Astrocyte of the hippocampus (primary cell): ENCODE measurements around the gene RAD51B.
A peak's percentile ranks its signal among the peaks of the same experiment; 100 is the strongest.

Experiments
- DNase-seq: peaks from one replicate; pipeline ENCODE4 v3.0.0; 2011; ENCODE audit warnings: low read depth, low spot score

Gene RAD51B

DNA sequence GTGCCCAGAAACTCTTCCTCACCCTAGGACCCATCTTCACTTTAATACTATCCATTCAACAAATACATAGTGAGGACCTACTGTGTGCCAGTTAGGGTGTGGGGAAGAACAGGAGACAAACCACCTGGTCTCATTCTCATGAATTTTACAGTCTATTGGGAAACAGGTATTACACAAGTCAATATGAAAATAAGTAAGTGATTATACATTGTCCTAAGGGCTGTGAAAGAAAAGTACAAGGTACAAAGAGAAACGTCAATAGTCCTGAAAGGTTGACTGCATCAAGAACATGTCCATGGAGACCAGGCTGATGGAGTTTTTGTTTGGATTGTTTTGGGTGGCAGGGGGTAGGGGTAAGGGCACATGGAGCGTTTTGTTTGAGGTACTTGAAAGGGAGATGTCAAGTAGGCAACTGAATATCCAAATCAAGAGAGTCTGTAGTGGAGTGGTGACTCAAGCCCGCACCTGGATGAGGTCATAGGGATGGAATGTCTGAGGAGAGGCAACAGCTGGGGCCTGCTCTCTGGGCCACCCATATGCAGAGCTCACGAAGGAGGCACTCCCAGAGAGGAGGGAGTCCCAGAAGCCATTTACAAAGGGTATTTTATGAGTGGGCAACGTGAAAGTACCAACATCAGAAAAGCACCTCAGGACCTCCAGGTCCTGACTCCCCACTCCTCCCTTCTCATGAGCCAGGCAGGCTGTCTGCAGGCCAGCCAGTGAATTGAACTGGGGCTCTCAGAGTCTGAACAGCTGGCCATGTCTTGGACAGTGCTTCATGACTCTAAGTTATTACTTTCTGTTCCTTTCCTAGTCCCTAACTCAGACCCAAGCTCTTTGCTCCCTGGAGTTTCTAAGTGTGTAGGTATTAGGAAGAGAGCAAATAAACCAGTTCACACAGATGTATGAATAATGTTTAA is 701.3 kb downstream of the RAD51B start:
- DNase-seq: no peak

DNA sequence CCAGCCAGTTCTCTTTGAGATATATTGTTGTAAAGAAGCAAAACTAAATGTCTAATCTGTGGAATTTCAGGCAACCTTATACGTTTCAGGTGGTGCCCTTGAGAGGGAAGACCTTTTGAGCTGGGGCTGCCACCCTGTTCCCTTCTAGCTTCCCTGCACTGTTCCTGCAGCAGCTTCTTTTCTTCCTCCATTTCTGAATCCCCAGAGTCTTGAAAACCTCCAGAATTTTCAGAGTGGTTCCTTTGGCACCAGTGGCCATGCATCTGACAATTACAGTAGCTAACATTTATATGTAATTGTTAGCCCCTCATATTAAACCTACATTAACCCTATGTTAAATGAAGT is 702.0 kb downstream of the RAD51B start:
- DNase-seq: no peak

DNA sequence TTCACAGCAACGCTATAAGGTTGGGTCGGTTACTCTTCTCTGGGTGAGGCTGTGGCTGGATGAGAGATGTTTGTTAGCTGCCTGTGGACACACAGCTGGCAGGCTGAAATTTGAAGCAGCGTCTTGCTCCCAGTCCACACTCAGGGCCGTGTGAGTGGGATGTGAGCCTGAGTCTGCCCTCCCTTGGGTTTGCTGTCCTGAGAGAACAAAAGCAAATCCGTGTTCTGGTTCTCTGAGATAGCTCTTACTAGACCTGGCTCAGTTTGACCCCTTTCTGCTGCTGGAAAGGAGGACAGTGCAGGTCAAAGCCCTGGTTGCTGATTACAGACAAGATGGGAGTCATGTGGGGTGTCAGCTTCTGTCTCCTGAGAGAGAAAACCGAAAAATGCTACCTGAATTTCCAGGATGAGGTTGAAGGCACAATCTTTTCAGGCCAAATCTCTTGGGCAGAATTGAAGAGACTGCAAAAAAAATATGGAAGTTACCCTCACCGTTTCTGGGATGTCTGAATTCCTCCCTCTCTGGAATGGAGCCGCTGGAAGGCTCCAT is 702.5 kb downstream of the RAD51B start:
- no peak for DNase-seq

DNA sequence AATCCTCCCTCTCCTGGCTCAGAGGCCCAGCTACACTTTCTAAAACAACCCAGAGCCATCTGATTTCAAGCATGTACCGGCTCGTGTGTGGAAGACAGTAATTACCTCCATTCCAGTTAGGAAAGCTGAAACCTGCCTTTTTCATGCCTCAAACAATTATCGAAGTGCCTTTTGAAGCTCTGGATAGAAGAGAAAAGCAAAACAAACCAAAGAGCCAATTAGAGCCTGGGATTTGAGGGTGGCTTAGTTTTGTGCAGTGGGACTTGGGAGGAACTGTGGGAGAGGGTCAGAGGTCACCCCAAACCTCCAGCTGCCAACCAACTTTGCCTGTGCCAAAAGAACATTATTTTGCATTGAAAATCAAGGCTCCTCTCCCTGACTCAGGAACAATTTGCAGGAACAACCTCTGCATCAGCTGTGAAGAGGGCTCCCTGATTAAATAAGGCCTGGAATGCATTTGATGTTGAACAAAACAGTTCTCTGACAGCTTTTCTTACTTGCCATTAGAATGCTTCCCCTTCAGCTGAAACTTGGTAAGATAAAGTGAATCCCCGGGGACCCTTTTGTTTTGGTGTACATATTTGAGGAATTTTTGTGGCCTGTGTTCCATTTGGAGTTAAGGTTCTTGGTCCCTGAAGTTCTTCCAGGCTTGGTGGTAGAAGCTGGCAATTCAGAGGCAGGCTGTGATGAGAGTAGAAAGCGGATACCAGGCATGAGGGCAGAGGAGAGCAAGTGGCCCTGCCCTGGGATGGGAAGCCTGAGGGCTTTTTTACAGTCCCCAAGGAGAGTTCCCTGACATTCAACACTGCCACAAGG is 703.1 kb downstream of the RAD51B start:
- peak; percentile 59 for DNase-seq

DNA sequence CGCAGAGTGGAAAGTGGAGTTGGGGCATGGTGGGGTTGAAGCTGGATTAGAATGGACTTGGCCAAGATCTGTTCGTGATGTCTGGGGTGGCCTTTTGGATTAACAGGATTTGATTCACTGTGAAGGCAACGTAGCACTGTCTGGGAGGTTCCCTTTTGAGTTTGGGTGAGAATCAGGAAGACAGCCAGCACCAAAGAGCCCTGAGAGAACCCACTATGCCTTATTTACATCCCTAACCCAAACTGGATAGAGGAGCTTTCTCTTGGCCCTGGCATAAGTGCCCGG is 703.7 kb downstream of the RAD51B start:
- DNase-seq: no peak

DNA sequence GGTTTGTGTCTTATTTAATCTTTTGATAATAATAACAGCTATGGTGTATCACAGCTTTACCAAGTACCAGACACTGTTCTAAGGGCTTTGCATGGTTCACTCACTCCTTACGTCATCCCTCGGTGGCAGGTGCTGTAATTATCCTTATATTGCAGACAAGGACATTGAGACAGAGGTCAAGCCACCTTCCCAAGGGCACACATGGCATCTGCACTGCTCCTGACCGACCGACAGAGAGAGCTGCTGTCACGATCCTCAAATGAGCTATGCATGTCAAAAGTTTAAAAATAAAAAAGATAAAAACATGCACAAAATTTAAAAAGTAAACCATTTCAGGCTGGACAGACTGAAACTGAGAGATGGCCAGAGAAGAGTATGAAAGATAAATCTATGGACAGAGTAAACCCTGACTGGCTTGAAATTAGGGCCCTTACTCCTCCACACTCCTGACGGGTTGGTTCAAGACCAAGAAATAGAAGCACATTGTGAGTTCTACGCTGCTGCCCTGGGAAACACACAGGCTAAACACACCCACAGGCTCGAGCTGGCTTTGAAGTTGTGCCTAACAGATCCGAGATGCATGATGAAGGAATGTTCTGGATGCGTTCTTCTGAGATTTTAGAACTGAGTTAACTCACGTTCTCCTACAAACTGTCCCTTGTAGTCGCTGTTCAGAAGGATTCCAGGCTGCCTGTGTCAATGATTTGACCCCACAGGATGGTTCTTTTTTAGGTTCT is 704.6 kb downstream of the RAD51B start:
- no peak for DNase-seq

DNA sequence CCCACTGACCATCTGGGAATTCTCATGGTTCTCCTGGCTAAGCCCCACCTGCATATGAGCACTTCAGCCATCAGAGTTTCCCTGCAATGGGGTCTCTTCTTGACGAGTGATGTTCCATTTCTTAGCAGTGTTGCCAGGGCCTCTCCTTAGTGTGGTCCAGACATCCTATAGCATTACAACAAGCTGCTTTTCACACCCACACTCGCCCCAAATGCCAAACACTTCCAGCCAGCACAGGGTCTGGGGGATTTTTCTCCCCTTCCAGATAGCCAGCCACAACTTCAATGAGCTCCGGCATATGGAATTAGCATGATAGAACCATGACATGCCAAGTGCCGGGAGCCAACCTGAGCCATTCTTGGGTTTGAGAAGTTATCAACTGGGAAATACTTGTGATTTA is 705.9 kb downstream of the RAD51B start:
- no peak for DNase-seq

DNA sequence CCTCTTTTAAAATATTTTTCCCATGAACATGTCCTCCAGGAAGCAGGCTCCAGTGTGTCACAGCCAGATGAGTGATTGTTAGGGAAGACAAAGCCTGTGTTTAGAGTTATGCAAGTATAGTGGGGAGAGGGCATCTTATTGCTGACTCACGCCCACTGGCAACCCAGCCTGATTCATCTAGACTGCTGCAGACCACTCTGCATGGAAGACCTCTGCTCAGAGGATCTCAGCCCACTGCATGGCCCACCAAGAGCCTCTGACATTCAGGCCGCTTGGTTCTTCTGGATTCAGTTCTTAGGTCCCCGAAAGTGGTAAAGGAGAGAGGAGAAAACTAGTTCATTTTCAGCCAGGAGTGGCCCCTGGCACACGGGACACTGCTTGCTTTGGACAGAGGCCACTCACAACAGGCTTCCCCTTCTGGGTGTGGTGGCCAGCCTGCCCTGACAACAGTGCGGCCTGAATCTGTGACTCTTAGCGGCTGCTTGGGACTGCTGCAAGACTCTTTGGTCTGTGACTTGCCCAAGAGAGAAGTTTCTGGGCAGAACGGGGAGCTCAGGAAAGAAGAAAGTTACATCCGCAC is 707.0 kb downstream of the RAD51B start:
- DNase-seq: peak; percentile 36

DNA sequence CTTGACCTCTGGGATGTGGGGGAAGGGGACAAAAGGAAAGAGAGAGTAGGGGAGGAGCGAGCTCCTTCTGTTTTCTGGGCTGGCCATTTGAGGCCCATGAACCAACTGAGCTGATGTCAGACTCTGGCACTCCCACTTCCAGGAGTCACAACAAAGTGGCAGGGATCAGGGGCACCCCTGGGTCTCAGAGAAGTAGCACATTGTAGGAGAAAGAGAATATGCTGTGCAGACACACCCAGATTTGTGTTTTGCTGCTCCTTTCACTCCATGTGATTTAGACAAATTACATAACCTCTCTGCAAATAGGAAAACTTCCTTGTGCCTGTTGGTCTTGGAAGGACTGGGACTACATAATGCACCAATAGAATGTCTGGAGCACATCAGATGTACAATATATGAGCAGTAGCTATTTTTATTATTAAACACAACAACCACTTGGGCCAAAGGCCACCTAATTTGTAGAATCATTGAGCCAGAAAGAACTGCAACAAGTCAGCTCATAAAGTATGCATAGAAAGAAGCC is 707.8 kb downstream of the RAD51B start:
- peak; percentile 25 for DNase-seq

DNA sequence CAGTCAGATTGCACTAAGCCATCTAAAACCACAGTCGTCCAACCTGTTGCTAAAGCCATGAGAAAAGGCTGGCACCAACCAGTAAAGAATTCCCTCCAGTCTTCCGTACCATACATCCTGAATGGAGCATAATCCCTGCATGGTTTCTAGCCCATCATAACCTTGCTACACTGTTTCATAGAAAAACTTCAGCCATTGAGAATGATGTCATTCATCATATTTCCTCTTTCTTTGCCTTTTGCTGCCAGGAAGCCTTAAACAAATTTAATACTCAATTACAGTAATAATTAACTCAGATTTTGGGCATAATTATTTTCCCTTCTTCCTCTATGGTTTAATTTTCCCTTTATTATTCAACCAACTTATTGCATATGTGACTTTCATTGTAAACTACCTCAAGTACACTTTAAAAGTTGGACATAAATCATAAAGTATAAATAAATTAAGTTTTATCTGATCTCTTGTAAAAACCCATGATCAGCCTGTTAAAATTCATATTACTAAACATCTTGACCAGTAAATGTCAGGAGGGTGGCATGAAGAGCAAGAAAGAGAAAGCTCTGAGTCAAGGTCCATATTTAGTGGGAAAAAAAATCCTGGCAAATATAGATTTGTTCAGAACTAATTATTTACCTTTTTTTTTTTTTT is 708.6 kb downstream of the RAD51B start:
- no peak for DNase-seq

DNA sequence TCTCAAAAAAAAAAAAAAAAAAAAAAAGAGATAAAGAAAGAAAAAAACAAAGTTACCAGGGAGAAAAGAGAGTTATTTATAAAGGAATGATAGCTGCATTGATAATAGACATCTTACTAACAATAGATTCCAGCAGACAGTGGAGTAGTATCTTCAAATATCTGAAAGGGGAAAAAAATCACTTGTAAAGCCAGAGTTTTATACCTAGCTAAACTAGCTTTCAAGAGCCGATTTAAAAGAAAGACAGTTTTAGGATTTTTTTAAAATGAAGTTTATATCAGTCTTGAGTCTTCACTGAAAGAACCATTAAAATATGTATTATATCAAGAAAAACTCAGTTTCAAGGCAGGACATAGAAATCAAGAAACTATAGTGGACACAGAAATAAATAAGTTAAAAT is 710.9 kb downstream of the RAD51B start:
- no peak for DNase-seq

DNA sequence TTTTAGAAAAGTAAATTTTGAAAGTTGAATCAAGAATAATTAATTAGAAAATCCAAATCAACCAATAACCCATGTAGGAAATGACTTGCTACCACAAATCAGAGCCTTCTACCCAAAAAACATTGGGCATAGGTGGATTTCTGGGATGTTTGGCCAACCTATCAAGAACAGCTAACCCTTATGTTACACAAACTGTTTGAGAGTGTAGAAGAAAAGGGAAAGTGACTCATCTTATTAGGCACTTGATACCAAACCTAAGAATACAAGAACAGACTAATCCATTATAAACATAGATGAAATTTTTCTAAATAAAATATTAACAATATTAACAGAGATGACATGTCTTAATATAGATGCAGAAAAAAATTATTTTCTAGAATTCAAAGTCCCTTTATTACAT is 712.9 kb downstream of the RAD51B start:
- no peak for DNase-seq

DNA sequence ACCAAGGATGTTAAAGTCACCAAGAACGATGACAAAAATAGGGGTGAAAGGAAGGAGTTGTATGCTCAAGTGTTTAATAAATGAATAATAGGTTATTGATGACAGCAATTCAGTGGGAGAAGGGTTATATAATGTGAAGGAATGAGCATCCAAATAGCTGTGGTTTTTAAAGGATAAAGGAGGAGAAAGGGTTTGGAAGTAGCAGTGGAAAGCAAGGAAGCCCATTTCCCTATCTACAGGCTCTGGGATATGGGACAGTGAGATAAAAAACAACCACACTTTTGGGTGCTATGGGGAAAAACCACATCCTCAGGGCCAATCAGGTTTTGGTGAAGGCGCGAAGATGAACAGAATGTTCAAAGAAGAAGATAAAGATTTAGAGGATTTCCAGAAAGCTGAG is 714.7 kb downstream of the RAD51B start:
- DNase-seq: no peak

DNA sequence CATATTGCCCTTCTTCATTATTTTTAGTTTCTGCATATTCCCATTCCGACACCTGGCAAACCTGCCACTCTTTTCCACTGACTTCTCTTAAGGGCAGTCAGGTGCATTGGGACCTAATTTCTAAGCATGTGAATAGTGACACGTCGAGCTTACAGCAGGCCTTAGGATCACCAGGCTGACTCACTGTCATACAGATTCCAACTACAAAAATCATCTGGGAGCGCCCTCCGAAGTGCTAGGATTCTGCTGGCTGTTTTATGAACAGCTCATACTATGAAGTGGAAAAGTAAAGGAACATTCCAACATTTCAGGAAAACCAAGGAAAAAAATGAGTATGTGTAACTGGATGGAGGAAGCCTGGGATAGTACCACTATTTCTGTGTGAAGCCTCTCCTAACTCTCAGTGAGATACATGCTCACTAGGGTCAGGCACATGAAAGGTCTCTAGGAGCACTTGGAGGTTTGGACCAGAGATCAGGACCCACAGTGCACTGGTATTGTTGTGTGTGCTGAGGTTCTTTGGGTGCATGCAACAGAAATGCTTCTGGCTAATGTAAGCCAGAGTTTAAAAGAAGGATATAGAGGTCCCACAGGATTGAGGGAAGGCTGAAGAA is 715.9 kb downstream of the RAD51B start:
- DNase-seq: peak; percentile 73

DNA sequence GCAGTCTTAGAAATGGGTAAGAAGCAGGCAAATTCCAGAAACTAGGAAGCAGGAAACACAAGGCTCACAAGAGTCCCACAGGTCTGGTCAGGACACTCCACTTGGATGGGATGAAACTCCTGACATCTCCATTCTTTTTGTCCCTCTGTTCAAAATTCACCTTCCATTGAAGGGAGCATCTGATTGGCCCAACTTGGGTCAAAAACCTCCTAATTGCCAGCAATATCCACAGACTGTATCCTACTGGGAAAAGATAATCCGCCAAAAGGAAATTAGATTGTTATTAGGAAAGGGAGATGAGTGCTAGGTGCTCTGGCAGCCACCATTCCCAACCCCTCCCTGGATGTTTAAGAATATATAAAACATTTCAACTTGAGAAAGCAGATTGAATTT is 716.4 kb downstream of the RAD51B start:
- no peak for DNase-seq

DNA sequence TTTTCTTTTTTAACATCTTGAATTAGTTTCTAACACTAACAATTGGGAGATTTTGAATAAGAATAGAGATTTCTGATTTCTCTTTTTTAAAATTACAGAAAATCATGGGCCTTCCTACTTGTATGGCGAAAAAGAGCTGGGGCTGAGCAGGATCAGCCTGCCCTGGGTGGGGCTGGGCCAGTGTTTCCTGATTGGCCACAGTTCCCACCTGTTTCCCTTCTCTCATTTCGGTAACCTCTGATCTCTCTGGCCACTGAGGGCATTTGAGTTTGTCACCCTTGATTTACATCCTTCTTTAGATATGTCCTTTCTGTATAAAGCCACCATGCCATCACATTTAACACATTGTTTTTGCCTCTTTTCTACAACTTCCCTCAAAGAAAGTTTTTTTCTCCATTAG is 719.1 kb downstream of the RAD51B start:
- no peak for DNase-seq

DNA sequence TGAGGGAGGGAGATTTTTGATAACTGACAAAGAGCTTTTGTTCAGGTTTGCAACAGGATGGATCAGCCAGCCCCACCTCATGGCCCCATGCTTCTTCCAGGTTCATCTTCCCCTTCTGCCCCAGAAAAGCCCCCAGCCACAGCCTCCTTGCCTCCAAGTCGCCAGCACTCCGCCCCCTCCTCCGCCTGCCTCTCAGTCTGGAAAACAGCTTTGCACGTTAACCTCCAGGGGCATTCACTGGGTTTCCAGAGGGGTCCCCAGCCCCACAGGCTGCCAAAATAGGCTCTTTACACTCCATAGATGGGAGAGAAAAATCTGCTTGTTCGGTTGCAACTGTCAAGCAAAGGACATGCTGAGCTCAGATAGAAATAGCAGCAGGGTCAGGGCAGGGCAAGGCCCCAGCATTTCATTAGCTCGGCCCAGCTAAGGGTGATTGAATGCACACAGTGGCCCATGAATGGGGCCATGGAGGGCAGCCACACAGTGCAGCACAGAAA is 719.7 kb downstream of the RAD51B start:
- no peak for DNase-seq

DNA sequence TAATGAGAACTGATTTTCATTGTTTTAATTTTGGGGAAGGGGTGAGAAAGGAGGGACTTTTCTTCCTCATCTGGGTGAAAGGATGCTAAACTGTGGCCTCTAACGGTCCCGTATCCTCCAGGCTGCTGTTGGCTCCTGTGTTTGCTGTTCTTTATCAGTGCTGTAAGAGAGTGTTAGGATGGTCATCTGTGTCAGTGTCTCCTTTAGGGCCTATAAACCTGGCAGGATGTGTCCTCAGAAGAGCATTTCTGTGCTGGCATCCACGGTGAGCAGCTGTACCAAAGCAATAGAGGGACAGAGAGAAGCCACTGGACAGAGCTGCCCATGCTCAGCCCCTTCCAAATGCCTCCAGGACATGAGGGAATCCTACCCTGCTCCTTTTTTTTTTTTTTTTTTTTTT is 720.2 kb downstream of the RAD51B start:
- DNase-seq: no peak

DNA sequence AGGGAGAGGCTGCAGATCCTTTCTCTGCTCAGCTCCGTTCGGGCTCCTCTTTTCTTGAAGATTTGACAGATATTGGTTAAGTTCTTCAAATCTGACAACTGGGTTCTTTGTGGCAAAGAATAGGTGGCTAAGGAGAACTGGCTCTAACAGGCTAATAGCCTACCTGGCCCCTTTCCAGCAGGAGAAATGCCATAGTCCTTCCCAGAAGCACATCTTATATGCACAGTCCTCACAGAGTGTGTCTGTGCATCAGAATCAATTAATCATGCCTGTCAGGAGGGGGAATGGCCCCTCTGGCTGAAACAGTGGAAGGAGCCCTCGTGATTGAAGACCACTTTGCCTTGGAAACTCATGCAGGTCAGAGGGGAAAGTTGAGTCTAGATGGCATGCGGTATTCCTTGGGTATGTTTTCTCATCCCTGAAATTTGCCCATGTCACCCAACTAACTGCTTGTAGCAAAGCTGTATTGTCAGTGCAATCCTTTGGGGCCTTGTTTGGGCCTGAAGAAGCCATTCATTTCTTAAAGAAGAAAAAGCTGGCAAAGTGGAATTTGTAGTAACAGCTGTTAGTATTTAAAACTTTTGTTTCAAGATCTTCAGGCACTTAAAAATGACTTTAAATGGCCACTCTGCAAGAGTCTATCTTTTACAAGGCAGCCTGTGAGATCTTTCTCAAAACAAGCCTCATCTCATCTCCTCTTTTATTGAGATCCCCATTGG is 721.8 kb downstream of the RAD51B start:
- peak; percentile 35 for DNase-seq

DNA sequence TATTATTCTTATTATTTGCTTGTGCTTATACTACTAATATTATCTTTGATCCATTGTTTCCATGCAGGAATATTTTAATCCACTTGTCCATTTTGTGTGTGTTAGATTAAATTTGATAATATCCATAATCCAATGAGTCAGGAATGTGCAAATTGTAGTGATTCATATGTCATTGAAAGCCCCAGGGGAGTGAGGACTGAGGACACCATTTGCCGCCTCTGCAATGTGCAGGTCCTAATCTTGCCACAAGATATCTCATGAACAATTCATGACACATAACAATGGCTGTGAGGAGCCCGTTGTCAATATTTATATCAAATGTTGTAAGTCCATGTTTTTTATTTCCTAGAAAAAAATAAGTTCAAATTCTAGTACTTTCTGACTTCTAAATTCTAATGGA is 722.8 kb downstream of the RAD51B start:
- no peak for DNase-seq
